Stimulated activated CD4-positive, alpha-beta T cell treated with anti-CD3 and anti-CD28 coated beads, TNF-alpha, amount 100 ng/mL, for 24 hours (primary cell): ENCODE measurements around the gene OR10G8.

Source experiments
- DNase-seq, 3 experiments: peaks; one replicate each; pipeline ENCODE4 v3.0.0-alpha.2; 2020; ENCODE audit warnings: low read depth in 3 of 3

Gene OR10G8

DNA sequence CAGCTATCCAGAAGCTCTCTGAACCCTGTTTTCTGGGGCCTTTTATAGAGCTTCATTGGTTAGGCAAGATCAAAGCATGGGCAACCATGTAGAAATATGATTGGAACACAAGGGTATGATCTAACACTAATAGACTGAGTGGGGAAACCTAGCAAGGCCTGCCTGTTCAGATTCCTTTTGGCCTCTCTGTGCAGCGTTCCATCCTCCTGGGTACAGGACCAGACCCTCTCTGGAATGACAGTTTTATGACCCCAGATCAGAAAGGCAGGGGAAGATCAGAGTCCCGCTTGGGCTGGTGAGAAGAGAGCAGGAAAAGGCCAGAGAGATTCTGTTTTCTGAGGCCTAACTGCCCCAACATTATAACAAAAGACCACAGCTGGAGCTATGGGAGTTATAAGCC is 52.0 kb downstream of the OR10G8 start:
- no peak for DNase-seq

DNA sequence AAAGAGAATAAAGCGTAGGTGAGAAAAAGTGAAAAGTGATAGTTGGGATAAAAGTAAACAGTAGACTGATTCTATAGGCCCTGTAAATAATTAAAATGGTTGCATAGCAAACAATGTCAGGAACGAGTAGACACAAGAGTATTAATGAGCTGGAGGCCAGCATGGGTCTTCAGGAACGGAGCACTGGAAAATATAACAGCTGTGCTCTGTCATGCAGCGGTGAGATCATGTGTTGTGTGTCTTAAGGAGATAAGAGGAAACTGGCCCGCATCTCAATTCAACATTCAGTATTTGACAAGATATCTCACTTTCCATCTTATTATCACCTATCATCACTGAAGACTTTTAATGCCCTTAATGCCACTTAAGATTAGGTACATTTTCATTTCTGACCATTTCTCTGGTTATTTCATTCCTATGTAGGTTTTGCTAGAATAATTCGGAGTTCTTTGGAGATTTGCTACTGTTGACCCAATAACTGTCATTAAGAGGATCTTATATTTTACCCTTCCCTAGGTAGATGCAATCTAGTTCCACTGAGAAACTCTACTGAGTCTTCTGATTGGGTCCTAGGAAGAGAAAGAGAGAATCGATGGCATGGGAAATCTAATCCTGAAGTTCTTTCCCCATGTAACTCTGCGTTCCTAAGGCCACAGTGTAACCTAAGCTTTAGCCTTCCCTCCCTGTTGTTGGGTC is 53.2 kb downstream of the OR10G8 start:
- DNase-seq = no peak
